ENCODE measurements around the gene TLCD4.
A peak's percentile ranks its signal among the peaks of the same experiment; 100 is the strongest.
"Not testable (repeated sequence)": the region's sequence is repeated elsewhere in the genome, so short reads cannot be mapped to it uniquely, and the experiment has no call there.

TLCD4 gene

DNA sequence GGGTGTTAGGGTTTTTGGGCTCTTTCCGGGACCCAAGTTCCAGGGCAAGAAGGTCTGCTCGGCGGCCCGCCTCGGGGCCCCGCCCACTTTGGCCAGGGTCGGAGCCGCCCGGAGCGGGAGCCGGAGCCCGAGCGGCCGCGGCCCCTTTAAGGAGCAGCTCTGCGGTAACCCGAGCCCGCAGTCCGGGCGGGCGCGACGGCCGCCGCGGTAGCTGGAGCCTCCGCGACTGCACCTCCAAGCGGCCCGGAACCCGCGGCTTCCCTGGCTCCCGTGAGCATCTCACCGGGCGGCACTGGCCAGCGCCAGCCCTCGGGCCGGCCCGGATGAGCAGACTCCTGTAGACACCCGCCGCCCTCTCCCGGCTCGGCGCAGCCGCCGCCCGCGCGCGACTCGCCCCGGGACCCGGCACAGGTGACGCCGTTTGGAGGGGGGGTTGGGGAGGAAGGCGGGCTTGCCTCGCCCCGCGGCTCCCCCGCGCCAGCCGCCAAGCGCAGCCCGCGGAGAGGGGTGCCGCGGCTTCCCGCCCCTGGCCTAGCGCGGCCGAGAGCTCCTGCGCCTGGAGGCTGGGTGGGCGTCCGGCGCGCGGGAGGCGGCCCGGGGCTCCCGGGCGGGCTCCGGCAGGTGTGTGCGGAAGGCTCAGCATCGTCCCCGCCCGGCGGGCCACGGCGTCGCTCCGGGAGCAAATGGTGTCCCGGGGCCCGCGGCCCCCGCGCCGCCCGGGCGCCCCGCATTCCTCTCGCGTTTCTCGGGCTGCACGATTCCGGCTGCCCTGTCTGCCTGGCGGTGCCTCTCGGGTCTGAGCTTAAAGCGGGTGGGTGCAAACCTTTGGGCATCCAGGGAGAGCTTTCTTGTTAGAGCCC, at the start of gene TLCD4:
TSS of gene TLCD4 (plus strand) at position 149 of the 860 bp plus-strand sequence. CDS start 26,547 bp downstream, outside the sequence.
- no peak for FAIRE-seq
- DNase-seq (ENCODE audit: low spot score) = peak; percentile 75

GRCh38 chr1:95067568-95067967, 49.6 kb upstream of the TLCD4 start:
- DNase-seq (ENCODE audit: low spot score) (no peak), FAIRE-seq (no peak)

GRCh38 chr1:95068956-95069709, 48.0 kb upstream of the TLCD4 start:
- no peak for DNase-seq (ENCODE audit: low spot score)

DNA sequence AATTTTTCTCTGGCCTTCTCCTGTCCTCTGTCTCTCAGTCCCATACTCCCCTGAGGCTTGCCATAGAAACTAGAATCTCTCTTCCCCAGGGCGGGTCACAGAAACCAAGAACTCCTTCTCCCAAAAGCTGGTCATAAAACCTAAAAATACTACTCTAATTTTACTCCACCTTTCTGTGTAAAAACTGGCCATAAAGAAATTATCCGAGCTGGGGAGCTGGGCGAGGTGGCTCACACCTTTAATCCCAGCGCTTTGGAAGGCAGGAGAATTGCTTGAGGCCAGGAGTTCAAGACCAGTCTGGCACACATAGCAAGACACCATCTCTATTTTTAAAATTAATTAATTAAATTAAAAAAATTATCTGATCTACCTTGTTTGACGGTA, 47.5 kb upstream of the TLCD4 start:
- DNase-seq (ENCODE audit: low spot score) (no peak), FAIRE-seq (no peak)

More at GRCh38 chr1:95068956-95069709, 48.0 kb upstream of the TLCD4 start:
- FAIRE-seq = no peak

GRCh38 chr1:95071539-95071938, 45.6 kb upstream of the TLCD4 start:
- FAIRE-seq (no peak), DNase-seq (ENCODE audit: low spot score) (no peak)

GRCh38 chr1:95072117-95072516, 45.0 kb upstream of the TLCD4 start:
- FAIRE-seq = no peak
- no peak for DNase-seq (ENCODE audit: low spot score)

- peak; percentile 66 for FAIRE-seq
- DNase-seq (ENCODE audit: low spot score) = peak; percentile 94
These were observed 44.4 kb upstream of the TLCD4 start, which contains the start of gene ALG14 for GRCh38 chr1:95072532-95073419. Gene ALG14 (minus strand): TSS chr1:95072951. CDS start chr1:95072898, 53 bp downstream.

DNA sequence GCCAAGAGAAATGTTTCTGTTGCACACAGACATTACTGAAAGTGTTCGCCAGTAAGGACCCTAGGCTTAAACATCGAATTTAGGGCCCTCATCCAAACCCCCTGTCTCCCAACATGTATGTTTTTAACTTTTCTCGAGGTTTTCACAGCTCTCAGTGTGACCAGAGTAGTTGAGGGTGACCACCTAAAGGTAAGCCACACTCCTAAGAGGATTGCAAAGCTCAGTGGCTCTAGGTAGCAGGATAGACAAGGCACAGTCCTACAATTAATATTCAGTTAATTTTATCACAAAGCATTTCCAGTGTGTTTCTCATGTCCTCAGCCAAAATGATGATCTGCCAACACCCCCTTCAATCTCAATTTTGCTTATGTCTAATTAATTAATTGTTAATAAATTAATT, 43.7 kb upstream of the TLCD4 start:
- DNase-seq (ENCODE audit: low spot score) = no peak
- no peak for FAIRE-seq

DNA sequence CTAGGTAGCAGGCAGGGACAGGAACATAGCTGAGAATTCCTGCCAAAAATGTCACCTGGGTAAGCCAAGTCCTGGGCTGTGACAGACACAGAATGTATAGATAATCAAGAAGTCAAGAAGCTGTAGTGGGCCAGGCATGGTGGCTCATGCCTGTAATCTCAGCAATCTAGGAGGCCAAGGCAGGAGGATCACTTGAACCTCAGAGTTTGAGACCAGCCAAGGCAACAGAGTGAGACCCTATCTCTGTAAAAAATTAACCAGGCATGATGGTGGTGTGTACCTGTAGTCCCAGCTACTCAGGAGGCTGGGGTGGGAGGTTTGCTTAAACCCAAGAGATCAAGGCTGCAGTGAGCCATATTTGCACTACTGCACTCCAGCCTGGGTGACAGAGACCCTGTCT, 41.1 kb upstream of the TLCD4 start:
- DNase-seq (ENCODE audit: low spot score) = no peak
- FAIRE-seq = no peak

DNA sequence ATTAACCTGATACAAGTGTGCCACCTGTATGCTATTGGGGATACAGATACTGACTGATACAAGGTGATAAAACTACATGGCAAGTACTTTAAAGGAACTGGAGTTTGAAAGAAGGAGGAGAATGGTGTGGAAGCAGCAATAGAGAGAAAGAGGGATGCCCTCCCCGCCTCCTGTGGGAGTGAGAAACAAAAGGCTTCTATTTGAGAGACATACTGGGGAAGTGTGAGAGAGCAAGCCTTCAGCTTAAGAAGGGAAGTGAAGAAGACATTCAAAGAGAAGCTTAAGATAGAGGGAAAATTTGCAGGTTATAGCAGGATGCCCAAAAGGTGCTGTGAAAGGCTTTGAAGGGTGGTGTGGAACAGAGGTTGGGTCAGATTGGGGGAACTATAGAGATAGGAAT, 36.7 kb upstream of the TLCD4 start:
- FAIRE-seq = no peak
- no peak for DNase-seq (ENCODE audit: low spot score)

- DNase-seq (ENCODE audit: low spot score) = no peak
- no peak for FAIRE-seq
These were observed 36.3 kb upstream of the TLCD4 start for GRCh38 chr1:95080879-95081278.

- DNase-seq (ENCODE audit: low spot score) = peak; percentile 22
These were observed 32.6 kb upstream of the TLCD4 start for GRCh38 chr1:95084317-95085176.

GRCh38 chr1:95085376-95085775, 31.8 kb upstream of the TLCD4 start:
- no peak for DNase-seq (ENCODE audit: low spot score)
- no peak for FAIRE-seq

More at GRCh38 chr1:95084317-95085176, 32.6 kb upstream of the TLCD4 start:
- no peak for FAIRE-seq

DNA sequence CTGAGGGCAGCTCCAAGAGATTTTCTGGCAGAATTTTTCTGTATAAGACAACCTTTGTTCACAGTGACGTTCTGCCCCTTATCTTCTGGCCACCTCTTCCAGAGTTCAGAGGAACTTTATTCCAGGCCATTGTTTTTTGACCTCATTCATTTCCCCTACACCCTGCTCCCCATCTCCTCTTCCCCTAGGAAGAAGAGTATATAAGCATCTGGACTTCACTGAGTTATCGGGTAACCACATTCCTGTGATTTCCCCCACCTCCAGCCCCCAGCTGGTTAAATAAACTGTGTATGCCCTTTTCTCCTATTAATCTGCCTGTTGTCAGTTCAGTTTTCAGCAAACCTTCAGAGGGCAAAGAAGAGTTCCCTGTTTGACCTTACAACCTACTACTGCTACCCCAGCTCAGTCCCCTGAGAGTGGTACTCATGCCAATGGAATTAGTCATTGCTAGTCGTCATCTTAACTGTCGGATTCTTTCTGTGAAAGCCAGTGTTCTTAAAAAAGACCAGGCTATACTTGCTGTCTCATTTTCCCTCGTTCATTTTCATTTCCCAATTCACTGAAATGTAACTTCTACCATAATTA, 30.1 kb upstream of the TLCD4 start:
- FAIRE-seq (no peak), DNase-seq (ENCODE audit: low spot score) (peak; percentile 88)

GRCh38 chr1:95088303-95088702, 28.9 kb upstream of the TLCD4 start:
- DNase-seq (ENCODE audit: low spot score) (no peak), FAIRE-seq (no peak)

DNA sequence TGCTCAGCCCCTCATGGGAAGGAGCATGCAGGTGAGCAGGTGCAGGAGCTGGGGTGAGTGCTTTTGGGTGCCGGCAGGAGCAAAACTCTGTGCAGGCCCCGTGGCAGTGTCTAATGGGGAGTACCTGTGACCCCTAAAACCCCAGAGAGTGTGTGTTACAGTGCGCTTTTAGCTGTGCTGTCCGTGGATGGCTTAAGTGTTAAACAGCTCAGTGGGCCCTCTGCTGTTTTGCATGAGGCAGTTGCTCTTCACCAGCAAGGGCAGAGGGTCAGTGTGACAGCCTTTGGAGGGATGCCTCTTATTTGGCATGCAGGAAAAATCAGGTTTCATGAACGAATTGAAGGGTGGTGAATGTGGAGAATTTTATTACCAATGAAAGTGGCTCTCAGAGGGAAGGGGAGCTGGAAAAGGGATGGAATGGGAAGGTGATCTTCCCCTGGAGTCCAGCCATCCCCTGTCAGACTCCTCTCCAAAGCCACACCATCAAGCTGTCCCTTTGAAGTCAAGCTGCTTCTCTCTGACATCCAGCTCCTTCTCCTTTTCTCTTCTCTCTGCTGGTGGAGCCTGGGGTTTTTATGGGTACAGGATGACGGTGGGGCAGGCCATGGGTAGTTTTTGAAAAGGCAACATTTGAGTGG, 27.4 kb upstream of the TLCD4 start:
- DNase-seq (ENCODE audit: low spot score) (no peak), FAIRE-seq (no peak)

GRCh38 chr1:95091290-95091689, 25.9 kb upstream of the TLCD4 start:
- not testable (repeated sequence) for FAIRE-seq

DNA sequence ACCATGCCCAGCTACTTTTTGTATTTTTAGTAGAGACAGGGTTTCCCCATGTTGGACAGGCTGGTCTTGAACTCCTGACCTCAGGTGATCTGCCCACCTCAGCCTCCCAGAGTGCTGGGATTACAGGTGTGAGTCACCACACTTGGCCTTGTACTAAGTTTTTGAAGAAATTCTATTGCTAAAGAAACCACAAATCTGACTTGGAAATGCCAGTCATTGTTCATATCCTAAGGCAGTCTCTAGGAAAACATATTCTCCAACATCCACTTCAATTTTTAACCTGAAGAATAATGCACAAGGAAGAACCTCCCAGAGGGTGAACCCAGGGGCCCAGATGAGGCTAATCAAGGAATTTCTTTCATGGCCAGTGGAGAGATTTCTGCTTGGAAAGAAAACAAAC, 24.3 kb upstream of the TLCD4 start:
- DNase-seq (ENCODE audit: low spot score); FAIRE-seq: not testable (repeated sequence)

More at GRCh38 chr1:95091290-95091689, 25.9 kb upstream of the TLCD4 start:
- not testable (repeated sequence) for DNase-seq (ENCODE audit: low spot score)

DNA sequence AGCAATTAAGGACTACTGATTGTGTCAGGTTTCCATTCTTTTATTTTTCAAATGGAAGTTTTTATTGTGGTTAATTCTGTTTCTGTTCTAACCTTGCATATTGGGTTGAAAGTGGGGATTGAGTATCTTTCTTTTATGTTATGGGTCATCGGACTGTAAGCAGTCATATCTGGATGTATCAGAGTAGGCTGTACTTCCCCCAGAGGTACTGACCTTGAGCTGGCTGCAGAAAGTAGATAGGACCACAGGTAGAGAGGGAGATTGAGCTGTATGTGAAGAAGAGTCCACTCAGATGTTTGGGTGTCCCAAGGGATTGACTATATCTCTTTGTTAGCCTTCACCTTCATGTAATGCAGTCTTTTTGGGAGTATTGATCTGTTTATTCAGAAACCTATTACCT, 23.9 kb upstream of the TLCD4 start:
- FAIRE-seq = no peak

More for the DNA sequence above, 23.9 kb upstream of the TLCD4 start:
- no peak for DNase-seq (ENCODE audit: low spot score)

Data from urothelium cell line (cell line).